Activated T-cell treated with anti-CD3 and anti-CD28 coated beads for 24 hours (primary cell): Measurements from ENCODE around the gene DCLK1.

Experiments
- DNase-seq: peaks from one replicate; pipeline ENCODE4 v3.0.0-alpha.2; 2020; ENCODE audit warnings: low read depth

Gene DCLK1

DNA sequence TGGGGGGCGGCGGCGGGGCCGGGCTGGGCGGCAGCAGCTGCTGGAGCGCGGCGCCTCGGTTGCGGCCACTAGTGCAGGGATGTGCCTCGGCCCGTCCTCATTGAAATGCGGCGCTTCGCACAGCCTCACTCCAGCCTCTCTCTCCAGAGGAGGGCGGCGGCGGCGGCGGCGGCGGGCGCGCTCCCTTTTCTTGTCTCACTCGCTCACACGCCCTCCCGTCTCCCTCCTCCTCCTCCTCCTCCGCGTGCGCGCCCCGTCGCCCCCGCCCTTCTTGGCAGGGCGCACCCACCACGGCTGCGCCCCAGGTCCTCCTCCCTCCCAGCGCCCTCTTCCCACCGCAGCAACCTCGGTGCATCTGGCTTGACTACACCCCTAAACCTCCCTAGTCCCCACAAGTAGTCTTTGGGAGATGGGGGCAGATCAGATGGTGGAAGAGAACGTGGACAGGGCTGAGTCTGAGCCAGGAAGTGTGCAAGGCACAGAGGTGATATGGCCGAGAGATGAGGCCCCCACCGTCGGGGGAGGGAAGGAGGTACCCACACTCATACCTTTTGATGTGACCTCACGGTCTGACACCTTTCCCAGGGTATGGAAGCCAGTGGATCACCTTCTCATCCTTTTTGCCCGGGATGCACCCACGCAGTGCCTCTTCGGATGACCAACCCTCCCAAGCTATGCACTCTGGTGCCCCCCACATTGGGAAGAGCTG is at the start of gene DCLK1:
DCLK1 (minus strand) TSS at position 161 of the 709 bp plus-strand sequence.
- no peak for DNase-seq

DNA sequence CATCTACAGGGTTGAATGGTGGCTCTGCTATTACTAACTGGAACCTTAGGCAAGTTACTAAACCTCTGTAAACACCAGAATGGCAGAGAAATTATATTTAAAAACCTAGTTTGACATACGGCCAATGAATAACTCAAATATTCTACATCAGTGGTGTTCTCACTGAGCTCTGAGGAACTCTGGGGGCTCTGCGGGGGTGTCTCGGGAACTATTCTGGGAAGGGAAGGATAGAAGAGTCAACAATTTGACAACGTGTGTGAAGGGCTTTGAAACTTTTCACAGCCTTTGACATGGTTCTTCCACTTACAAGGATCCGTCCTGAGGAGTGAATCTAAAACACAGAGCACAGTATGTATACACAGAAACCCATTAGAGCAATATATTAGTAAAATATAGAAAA is 44.4 kb upstream of the DCLK1 start:
- DNase-seq: no peak

DNA sequence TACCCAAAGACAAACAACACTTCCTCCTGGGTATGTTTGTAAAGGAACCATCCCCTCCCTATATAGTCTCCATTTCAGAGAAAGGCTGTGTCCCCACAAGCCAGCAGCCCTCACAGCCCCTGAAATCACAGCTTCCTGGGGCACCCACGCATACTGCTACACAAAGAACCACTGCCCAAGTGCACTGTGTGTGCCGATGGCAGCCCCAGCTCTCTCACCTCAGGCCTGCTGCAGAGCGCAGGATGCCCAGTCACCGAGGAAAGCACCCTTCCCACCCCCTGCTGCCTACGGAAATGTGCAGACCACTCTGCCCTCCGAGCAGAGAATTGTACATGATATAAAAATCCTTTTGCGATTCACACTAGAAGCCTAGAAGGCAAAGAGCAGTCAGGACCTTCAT is 43.7 kb upstream of the DCLK1 start:
- DNase-seq: no peak

DNA sequence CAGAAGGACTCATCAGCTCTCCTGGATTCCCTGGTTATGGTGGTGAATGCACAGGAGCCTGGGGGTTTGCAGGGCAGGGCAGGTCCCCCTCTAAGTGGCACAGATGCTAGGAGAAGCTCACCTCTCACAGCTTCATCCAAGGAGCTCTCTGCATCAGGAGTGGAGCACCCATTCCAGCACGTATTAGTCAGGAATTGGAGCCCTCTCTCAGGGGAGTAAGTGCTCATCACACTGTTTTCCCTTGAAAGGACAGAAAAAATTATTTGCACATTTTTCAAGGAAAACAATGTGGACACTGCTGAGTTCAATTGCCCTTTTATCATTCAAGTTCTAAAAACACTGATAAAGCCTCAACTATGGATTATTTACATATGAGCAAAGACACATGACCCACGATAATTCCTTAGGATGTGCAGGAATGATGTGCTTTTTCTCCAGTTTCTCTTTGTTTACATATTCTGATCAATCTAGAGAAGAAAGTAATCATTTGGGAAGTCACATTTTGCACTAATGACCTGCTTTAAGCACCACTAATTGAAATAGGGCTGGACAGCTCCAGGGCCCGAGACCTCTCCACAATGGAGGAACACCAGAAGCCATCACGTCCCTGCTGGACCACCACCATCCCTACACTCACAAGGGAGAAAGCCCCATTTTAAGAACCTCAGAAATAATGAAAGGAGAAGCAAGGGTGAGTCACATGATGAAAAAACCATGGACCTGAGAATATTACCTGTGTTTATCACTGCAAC is 42.6 kb upstream of the DCLK1 start:
- no peak for DNase-seq

DNA sequence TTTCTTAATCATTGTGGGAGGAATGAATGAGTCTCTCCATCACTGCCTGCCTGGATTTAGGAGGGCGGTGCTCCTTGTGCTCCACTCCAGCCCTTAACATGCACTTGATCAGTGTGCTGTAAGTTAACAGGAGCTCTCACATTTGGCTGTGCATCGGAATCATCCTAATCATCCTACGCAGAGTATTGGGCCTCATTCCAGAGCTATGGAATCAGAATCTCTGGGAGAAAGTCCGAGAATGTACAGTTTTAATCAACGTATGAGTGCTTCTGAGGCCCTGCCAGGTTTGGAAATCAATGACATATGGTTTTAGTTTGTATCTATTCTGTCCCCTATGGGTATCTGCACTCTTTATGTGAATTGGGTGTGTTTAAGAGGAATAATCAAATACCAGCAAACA is 34.9 kb upstream of the DCLK1 start:
- DNase-seq: no peak

DNA sequence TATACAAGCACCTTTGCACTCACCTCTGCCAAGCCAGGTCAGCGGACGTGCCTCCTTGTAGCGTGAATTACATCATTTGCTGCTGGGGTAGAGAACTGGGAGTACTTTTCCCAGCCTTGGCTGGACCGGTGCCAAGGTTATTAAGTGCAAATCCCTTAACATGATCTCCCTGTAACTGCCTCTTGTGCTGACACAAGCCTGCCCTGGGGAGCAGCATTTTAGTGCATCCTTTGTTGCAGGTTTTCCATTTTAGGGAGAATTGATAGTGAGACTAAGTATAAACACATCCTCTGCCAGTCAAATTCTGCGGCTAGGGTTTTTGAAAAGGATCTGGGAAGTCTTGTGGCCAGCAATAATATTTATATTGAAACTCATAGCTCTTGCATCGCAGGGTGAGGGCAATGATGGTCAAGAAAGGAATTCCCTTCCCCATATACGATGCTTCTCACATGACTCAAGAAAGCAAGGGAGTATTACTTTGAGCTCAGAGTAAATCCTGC is 32.7 kb upstream of the DCLK1 start:
- DNase-seq: no peak

DNA sequence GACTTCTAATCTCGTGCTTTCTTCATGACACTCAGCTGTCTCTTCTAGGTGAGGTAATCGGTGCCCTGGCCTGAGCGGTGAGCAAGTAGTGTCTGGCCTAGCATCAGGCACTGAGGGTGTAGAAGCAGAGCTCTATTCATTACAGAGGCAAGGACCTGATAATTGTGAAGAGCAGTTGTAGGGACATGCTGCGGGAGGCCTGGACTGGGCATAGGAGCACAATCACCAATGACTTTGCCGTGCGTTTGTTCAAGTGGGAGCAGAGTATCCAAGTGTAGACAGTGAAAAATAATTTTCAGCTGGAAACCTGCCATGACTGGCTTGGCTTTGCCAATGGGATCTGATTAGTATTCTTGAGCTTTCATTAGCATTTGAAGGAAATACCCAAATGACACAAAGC is 32.1 kb upstream of the DCLK1 start:
- DNase-seq: no peak

DNA sequence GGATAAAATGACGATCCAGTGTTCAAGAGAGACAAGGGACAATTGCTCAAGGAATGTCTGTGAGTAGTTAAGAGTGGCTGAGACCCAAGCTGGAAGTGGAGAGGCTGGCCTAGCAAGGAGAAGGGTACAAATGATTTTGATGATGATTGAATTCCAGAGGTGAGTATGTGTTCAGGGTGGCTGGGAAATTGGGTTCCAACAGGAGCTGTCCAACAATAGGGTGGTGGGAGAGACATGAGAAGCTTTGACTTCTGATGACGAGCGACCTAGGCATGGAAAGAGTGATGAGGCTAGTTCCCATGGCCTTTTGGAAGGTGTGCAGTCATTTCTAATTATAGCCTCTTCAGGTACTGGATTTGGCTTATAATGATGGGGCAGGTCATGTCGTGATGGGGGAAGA is 29.1 kb upstream of the DCLK1 start:
- no peak for DNase-seq

DNA sequence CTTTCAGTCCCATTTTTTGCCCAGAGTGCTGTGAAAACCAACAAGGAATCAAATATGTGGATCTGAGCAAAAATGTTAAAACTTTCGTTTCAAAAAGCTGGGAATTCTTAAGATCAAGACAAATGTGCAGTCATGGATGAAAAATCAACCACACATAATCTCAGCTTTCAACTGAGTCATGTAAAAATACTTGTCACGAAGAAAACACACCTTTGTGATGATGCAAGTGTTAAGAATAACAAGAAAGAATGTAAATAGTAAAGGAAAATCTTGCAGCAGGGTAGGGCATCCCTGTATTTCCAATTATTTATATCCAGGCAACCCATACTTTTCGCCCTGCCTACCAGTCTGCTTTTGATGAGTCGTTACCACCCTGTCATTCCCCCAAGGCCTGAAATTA is 27.4 kb upstream of the DCLK1 start:
- no peak for DNase-seq

DNA sequence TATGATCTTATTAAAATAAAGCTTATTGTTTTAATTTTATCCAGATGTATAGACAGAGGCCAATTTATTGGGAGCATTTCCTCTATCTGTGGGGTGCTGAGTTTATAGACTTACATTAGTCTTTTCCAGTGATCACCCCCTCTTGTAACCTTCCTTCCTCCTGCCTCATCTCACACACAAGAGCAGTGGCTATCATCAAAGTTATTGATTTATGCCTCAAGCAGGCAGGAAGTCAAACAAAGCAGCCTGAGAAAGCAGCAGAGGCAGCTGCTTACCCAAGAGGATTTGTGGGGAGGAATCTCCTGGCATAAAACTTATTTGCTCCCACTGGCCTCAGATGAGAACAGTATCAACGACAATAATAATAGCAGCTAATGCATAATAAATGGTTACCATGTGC is 26.3 kb upstream of the DCLK1 start:
- no peak for DNase-seq

DNA sequence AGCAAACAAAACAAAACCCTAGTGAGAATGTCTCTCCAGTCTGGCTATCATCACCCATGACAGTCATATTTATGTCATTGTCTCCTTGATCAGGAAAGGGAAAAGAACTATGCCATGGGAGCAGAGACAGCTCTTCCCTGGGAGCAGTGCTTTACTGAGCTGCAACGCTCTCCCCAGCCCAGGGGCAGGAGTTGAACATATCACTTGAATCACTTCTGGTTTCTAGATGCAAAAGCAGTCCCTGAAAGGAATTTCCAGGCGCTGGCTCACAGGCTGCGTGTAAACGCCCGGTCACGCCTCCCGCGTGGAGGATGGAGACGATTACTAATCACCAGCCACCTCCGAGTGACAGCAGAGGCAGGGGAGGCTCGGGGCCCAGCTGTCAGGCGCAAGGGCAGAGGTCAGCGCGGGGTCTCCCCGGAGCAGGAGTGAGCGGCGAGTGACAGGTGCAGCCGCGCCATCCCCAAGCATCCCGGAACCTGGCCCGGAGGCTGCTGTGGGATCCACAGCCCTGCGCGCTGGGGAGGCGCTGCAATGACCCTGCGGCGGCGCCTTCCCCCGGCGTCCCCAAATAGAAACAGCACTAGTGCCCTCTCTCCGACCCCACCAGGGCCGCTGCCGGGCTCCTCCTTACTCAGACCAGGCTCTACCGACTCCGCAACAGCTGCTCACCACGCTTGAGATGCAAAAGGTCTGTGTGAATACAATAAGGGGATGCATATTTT is 23.5 kb upstream of the DCLK1 start:
- no peak for DNase-seq

DNA sequence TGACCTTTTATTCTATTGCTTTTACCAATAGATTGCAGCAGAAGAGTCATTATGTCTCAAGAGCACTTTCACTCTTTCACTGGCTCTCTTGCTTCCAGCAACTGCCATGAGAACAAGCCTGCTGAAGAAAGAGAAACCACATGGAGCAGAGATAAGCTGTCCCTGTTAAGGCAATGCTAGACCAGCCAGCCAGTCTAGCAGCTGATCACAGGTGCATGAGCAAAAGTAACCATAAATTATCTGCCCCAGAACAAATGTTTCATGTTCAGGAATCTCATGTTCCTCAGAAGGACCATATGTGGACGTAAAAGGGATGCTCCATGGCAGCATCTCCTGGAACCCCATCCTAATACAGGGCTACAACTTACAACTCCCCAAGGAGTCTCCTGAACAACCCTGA is 20.4 kb upstream of the DCLK1 start:
- no peak for DNase-seq

DNA sequence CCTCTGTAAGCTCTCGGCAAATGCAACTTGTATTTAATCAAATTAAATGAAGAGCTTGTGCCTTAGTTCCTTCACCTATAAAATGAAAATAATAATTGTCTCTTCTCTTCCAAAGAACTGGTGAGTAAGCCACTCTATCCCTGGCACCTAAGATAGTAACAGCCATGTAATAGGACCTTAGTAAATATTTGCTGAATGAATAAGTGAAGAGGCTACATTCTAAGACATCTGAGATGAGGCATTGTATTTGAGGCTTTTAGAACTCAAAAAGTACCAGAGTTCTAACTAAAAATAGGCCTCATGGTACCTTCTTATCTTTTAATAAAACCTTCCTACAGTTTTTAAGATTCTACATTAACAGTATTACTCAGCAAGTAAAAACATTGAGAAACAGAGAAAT is 17.3 kb upstream of the DCLK1 start:
- DNase-seq: no peak

DNA sequence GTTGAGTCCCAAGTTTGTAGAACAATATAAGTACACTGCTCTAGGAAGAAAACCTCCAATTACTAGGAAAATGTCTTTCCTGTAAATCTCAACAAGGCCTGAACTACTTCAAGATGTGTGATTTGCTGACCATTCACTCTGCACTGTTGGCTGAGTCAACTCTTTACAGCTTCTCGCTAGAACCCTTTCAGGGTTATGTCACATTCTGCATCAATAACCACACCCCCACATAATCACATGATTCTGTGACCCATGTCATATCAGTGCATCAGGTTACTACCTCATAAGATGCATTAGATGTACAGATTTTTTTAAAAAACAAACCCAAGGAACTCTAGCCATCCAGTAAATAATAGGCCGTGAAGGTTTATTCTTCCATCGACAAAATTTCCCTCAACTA is 16.1 kb upstream of the DCLK1 start:
- no peak for DNase-seq

DNA sequence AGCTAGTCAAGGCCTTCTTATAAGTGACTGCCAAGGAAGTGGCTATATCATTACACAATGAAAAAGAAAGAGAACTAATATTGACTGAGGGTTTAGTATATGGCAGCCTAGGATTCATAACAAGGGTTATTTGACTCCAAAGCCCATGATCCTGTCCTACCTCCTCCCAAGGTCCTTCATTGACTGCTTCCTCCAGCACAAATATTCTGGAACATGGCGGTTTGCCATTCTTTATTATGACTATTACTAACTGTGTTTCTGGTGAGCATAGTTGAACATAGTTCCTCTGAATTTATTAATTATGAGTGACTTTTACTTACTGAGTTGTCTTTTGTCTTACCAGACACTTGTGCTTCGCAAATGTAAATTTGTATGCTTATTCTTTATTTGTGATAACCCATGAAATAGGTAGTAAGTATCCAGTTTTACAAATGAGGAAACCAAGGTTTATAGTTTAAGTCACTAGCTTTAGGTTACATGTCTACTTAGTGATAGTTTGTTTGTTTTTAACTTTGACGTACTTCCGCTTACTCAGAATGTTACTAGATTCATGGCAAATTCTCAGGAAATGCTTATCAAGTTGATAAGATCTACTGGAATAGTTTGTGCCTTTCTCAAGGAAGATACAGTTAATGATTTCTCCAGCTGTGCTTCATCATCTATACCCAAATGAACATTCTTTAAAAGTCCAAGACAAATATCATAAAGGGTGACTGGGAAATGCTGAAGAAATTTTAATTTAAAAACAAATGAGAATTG is 15.5 kb upstream of the DCLK1 start:
- DNase-seq: no peak

DNA sequence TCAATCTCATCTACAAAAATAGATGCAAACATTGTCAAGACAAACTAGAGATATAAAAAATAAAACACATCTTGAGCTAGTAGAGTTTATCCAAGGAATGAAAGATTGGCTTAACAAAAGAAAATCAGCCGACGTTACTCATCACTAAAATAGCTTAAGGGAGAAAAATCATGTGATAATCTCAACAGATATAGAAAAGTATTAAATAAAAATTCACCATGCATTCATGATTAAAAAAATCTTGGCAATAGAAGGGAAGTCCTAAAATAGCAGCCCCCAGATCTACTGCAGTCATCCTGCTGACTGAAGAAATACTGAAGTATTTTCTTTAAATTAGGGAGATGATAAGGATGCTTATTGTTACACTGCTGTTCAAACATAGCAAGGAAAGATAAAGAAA is 12.6 kb upstream of the DCLK1 start:
- no peak for DNase-seq

DNA sequence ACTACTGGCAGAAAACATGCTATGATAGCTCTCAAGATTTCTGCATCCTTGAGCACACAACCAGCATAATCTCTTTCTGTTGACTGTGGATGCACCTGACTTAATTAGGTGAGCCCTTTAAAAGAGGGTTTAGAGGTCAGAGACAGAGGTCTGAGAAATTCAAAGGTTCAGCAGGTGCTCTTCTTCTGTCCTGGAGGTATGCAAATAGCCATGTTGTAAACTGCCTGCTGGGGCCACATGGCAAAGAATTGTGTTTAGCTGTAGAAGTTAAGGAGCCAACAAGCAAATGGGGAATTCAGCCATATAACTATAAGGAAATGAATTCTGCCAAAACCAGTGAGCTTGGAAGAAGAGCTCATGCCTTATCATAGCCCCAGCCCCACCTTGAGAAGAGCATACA is 11.6 kb upstream of the DCLK1 start:
- DNase-seq: no peak

DNA sequence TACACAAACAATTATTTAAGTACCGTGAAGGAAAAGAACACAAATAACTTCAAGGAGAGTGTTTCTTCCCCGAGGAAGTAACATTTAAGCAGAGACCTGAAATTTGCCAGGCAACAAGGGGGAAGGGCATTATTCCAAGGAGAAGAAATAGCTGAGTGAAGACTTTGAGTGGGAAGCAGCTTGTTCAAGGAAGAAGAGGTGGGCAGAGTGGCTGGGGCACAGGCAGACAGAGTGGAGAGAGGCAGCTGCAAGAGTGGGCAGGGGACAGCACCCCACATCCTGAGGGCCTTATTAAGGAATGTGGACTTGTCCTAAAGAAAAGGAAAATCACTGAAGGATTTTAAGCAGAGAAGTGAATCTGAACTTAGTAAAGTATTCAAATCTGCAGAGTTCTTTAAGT is 4.7 kb upstream of the DCLK1 start:
- no peak for DNase-seq

DNA sequence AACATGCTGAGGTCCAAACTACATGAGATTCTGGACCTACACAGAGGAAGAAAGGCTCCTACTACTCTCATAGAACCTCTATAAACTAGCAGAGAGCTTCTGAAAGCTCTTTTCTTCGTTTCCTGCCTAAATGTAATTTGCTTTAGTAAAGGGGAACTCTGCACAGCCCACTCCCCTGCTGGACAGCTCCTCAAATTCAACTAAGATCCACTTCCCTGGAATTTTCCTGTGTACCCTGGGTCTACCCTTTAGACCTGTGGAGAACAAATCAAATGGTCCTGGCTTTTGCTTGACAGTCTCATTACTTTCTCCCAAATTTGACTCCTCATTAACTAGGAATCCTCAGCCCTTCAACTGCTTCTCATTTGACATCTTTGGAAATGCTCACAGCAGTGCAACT is 3.5 kb upstream of the DCLK1 start:
- no peak for DNase-seq

DNA sequence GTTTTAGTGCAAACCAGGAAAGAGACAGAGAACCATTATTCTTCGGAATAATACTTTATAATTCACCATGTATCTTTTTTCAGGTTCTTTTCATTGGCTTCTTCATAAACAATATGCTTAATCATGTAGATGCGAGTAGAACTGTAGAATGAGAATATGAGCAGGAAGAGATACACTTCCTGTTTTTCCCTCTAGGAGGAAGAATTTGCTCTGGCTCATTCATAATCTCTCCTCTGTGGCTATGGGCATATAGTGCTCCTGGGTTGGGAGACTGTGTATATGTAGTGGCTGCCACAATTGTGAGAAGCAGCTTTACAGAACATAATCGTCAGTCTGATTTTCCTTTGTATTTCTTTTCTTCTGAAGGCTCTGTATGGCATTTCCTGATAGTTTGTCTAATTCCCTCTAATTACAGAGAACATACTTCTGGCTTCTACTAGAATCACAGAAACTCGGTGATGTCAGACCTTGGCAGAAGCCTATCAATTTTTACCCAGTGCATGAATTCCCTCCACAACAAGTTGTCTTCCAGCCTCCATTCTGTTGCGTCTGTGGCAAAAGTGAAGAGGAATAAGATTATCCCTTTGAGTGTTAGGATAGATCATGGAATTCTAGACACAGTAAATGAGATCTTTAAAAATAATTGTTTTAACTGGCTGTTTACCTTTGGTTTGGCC is 2.9 kb upstream of the DCLK1 start:
- no peak for DNase-seq

DNA sequence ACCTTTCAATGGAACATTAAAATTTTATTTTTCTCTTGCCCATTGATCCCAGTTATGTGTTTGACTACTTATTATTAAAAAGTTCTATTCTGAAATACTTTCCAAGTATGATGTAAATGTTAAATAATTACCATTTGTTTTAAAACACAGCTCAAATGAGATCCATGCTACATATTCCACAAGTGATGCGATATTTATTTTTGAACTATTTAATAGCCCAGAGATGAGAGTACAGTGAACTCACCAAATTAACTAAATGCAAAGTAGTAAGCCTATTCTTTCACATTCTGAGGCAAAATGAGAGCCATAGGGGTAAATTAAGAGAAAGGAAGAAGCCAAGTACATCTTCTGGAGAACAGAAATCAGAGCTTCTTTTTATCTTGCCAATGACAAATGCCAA is 1.2 kb upstream of the DCLK1 start:
- no peak for DNase-seq

DNA sequence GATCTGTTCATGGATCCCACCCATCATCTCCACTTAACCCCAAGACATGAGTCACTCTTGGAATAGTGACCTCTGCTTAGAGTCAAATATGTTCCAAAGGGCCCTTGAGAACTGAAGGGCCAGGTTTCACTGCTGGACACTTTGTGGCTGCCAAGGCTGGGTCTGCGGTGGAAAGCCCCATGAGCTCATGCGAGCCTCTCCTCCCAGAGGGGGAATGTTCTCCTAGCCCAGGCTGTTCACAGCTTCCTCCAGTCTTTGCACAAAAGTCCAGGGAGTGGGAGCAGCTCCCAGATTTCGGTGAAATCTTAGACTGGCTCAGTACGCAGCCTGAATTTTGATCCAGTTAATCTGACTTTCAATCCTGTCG is 732 bp upstream of the DCLK1 start:
- DNase-seq: no peak
